GM18951 (cell line): ENCODE measurements around the gene WNK3.

Experiments used
- POLR2A ChIP-seq: IDR thresholded peaks from 4 replicates; pipeline ENCODE4 v1.6.1; 2011; ENCODE audit warnings: mild to moderate bottlenecking; ENCODE audit not compliant: insufficient read length, insufficient read depth; ENCODE audit errors: extremely low read depth
- in situ Hi-C: fragments of 300-500 bp; cut with MboI; formaldehyde crosslinking; loops from one replicate; pipeline ENCODE4 v1.12.0; 2022; ENCODE audit warnings: low sequenced_read_pairs, mixed read lengths, inconsistent platforms; ENCODE audit not compliant: unreplicated experiment

The WNK3 gene

GRCh38 chrX:54171527-54172250 is 186.2 kb downstream of the WNK3 start:
- in situ Hi-C loops, result no loop called here
- TF ChIP-seq POLR2A, result no peak

- no peak for TF ChIP-seq POLR2A
- in situ Hi-C loops, result no loop called here
Observed at GRCh38 chrX:54171091-54171490, 186.8 kb downstream of the WNK3 start.

GRCh38 chrX:54166915-54167314 is 190.9 kb downstream of the WNK3 start:
- TF ChIP-seq POLR2A, result no peak
- in situ Hi-C loops, result no loop called here

- TF ChIP-seq POLR2A, result no peak
- in situ Hi-C loops, result no loop called here
Observed at GRCh38 chrX:54157561-54157960, 200.3 kb downstream of the WNK3 start.
